GM23338 (cell line): ENCODE data around the gene SH3RF2.

ENCODE experiments used
- CREB1 ChIP-seq: fragments of 250-450 bp; sonication (Bioruptor Pico); IDR thresholded peaks from 2 replicates; pipeline ENCODE4 v1.5.0; 2020; ENCODE audit warnings: low read depth, mild to moderate bottlenecking, moderate library complexity
- EZH2 ChIP-seq: fragments of 200-600 bp; sonication (generic); IDR thresholded peaks from one replicate; pipeline ENCODE4 v1.8.0; 2017; ENCODE audit warnings: antibody characterized with exemption, mild to moderate bottlenecking, low read depth; ENCODE audit not compliant: unreplicated experiment
- EZH2phosphoT487 ChIP-seq: fragments of 200-600 bp; sonication (generic); IDR thresholded peaks from one replicate; pipeline ENCODE4 v1.8.1; 2018; ENCODE audit warnings: antibody characterized with exemption; ENCODE audit not compliant: unreplicated experiment
- JUNB ChIP-seq: IDR thresholded peaks from one replicate; pipeline ENCODE4 v1.6.1; 2016; ENCODE audit warnings: antibody characterized with exemption; ENCODE audit not compliant: unreplicated experiment
- POLR2AphosphoS5 ChIP-seq: IDR thresholded peaks from 2 replicates; pipeline ENCODE4 v1.6.1; 2016; ENCODE audit warnings: antibody characterized with exemption, low read depth
- STAT1 ChIP-seq: IDR thresholded peaks from one replicate; pipeline ENCODE4 v1.6.1; 2016; ENCODE audit warnings: antibody characterized with exemption; ENCODE audit not compliant: unreplicated experiment
- ZNF331 ChIP-seq: fragments of 250-450 bp; sonication (Bioruptor Pico); IDR thresholded peaks from 2 replicates; pipeline ENCODE4 v1.5.0; 2020; ENCODE audit warnings: low read depth, mild to moderate bottlenecking, moderate library complexity
- TF ChIP-seq, protein P1 (sequence below), 2 experiments: fragments of 200-600 bp in 1 of 2; sonication (generic) in 1 of 2; conservative IDR thresholded peaks; 2 replicates each; pipeline versions ENCODE4 v1.5.1 to v1.6.1; 2016 to 2017; ENCODE audit warnings: antibody characterized with exemption in 2 of 2, low read depth in 2 of 2, mild to moderate bottlenecking in 2 of 2, moderate library complexity in 1 of 2
- TF ChIP-seq, protein P2 (sequence below): IDR thresholded peaks from 2 replicates; pipeline ENCODE4 v1.6.1; 2016; ENCODE audit warnings: antibody characterized with exemption
- TF ChIP-seq, protein P3 (sequence below): IDR thresholded peaks from one replicate; pipeline ENCODE4 v1.6.1; 2018; ENCODE audit warnings: antibody characterized with exemption; ENCODE audit not compliant: unreplicated experiment
- TF ChIP-seq, protein P4 (sequence below): fragments of 250-450 bp; sonication (Bioruptor Pico); IDR thresholded peaks from 2 replicates; pipeline ENCODE4 v1.5.0; 2020; ENCODE audit warnings: mild to moderate bottlenecking, moderate library complexity

DNA sequence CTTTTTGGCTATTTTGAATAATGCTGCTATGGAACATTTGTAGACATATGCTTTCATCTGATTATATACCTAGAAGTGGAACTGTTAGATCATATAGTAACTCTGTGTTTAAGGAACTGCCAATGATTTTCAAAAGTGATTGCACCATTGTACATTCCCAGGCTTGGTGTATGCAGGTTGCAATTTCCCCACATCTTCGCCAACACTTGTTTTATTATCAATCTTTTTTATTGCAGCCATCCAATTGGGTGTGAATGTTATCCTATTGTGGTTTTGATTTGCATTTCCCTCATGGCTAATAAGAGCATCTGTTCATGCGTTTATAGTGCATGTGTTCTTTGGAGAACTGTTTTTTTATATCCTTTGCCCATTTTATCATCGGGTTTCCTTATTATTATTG, 87.7 kb downstream of the SH3RF2 start:
- TF ChIP-seq, protein P1, sequence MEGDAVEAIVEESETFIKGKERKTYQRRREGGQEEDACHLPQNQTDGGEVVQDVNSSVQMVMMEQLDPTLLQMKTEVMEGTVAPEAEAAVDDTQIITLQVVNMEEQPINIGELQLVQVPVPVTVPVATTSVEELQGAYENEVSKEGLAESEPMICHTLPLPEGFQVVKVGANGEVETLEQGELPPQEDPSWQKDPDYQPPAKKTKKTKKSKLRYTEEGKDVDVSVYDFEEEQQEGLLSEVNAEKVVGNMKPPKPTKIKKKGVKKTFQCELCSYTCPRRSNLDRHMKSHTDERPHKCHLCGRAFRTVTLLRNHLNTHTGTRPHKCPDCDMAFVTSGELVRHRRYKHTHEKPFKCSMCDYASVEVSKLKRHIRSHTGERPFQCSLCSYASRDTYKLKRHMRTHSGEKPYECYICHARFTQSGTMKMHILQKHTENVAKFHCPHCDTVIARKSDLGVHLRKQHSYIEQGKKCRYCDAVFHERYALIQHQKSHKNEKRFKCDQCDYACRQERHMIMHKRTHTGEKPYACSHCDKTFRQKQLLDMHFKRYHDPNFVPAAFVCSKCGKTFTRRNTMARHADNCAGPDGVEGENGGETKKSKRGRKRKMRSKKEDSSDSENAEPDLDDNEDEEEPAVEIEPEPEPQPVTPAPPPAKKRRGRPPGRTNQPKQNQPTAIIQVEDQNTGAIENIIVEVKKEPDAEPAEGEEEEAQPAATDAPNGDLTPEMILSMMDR (conservative IDR thresholded peaks at IDR 0.05; ENCODE audit: low read depth in 2 of 2): no peak
- TF ChIP-seq EZH2 (no peak), EZH2phosphoT487 (no peak), POLR2AphosphoS5 (no peak), ZNF331 (CRISPR knock-in tag) (no peak), STAT1 (no peak), JUNB (no peak), CREB1 (no peak)
- TF ChIP-seq, protein P2, sequence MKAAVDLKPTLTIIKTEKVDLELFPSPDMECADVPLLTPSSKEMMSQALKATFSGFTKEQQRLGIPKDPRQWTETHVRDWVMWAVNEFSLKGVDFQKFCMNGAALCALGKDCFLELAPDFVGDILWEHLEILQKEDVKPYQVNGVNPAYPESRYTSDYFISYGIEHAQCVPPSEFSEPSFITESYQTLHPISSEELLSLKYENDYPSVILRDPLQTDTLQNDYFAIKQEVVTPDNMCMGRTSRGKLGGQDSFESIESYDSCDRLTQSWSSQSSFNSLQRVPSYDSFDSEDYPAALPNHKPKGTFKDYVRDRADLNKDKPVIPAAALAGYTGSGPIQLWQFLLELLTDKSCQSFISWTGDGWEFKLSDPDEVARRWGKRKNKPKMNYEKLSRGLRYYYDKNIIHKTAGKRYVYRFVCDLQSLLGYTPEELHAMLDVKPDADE: no peak
- TF ChIP-seq, protein P3, sequence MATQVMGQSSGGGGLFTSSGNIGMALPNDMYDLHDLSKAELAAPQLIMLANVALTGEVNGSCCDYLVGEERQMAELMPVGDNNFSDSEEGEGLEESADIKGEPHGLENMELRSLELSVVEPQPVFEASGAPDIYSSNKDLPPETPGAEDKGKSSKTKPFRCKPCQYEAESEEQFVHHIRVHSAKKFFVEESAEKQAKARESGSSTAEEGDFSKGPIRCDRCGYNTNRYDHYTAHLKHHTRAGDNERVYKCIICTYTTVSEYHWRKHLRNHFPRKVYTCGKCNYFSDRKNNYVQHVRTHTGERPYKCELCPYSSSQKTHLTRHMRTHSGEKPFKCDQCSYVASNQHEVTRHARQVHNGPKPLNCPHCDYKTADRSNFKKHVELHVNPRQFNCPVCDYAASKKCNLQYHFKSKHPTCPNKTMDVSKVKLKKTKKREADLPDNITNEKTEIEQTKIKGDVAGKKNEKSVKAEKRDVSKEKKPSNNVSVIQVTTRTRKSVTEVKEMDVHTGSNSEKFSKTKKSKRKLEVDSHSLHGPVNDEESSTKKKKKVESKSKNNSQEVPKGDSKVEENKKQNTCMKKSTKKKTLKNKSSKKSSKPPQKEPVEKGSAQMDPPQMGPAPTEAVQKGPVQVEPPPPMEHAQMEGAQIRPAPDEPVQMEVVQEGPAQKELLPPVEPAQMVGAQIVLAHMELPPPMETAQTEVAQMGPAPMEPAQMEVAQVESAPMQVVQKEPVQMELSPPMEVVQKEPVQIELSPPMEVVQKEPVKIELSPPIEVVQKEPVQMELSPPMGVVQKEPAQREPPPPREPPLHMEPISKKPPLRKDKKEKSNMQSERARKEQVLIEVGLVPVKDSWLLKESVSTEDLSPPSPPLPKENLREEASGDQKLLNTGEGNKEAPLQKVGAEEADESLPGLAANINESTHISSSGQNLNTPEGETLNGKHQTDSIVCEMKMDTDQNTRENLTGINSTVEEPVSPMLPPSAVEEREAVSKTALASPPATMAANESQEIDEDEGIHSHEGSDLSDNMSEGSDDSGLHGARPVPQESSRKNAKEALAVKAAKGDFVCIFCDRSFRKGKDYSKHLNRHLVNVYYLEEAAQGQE: no peak
- TF ChIP-seq, protein P4, sequence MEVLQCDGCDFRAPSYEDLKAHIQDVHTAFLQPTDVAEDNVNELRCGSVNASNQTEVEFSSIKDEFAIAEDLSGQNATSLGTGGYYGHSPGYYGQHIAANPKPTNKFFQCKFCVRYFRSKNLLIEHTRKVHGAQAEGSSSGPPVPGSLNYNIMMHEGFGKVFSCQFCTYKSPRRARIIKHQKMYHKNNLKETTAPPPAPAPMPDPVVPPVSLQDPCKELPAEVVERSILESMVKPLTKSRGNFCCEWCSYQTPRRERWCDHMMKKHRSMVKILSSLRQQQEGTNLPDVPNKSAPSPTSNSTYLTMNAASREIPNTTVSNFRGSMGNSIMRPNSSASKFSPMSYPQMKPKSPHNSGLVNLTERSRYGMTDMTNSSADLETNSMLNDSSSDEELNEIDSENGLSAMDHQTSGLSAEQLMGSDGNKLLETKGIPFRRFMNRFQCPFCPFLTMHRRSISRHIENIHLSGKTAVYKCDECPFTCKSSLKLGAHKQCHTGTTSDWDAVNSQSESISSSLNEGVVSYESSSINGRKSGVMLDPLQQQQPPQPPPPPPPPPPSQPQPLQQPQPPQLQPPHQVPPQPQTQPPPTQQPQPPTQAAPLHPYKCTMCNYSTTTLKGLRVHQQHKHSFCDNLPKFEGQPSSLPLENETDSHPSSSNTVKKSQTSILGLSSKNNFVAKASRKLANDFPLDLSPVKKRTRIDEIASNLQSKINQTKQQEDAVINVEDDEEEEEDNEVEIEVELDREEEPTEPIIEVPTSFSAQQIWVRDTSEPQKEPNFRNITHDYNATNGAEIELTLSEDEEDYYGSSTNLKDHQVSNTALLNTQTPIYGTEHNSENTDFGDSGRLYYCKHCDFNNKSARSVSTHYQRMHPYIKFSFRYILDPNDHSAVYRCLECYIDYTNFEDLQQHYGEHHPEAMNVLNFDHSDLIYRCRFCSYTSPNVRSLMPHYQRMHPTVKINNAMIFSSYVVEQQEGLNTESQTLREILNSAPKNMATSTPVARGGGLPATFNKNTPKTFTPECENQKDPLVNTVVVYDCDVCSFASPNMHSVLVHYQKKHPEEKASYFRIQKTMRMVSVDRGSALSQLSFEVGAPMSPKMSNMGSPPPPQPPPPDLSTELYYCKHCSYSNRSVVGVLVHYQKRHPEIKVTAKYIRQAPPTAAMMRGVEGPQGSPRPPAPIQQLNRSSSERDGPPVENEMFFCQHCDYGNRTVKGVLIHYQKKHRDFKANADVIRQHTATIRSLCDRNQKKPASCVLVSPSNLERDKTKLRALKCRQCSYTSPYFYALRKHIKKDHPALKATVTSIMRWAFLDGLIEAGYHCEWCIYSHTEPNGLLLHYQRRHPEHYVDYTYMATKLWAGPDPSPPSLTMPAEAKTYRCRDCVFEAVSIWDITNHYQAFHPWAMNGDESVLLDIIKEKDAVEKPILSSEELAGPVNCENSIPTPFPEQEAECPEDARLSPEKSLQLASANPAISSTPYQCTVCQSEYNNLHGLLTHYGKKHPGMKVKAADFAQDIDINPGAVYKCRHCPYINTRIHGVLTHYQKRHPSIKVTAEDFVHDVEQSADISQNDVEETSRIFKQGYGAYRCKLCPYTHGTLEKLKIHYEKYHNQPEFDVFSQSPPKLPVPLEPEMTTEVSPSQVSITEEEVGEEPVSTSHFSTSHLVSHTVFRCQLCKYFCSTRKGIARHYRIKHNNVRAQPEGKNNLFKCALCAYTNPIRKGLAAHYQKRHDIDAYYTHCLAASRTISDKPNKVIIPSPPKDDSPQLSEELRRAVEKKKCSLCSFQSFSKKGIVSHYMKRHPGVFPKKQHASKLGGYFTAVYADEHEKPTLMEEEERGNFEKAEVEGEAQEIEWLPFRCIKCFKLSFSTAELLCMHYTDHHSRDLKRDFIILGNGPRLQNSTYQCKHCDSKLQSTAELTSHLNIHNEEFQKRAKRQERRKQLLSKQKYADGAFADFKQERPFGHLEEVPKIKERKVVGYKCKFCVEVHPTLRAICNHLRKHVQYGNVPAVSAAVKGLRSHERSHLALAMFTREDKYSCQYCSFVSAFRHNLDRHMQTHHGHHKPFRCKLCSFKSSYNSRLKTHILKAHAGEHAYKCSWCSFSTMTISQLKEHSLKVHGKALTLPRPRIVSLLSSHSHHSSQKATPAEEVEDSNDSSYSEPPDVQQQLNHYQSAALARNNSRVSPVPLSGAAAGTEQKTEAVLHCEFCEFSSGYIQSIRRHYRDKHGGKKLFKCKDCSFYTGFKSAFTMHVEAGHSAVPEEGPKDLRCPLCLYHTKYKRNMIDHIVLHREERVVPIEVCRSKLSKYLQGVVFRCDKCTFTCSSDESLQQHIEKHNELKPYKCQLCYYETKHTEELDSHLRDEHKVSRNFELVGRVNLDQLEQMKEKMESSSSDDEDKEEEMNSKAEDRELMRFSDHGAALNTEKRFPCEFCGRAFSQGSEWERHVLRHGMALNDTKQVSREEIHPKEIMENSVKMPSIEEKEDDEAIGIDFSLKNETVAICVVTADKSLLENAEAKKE: no peak
